VCaP (cell line): ENCODE measurements around the gene LMNA.
"Not testable (repeated sequence)": the region's sequence is repeated elsewhere in the genome, so short reads cannot be mapped to it uniquely, and the experiment has no call there.

Source experiments
- H3K27ac ChIP-seq: fragments of 450-650 bp; 2 replicates; pipeline ENCODE4 v1.5.1; 2017
- TF ChIP-seq, protein P1 (sequence below): fragments of 450-650 bp; conservative IDR thresholded peaks from 2 replicates; pipeline ENCODE4 v1.5.1; 2017; ENCODE audit warnings: mild to moderate bottlenecking, moderate library complexity

The LMNA gene

DNA sequence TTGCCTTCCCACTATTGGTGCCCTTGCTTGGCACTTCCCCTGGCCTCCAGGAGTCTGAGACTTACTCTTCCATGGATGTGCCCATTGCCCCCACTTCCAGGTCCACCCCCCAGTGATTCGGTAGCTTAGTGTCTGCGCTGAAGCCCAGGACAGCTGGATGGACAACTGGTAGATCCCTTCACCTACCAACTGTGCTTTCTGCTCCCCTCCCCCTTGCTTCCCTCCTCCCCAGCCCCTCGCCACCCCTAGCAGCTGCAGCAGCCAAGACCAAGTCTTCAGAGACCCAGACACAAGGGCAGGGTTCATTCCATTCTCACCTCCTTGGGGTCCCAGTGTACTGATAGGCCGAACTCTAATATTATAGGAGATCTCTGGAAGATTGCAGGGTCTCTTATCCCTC, 6.9 kb downstream of the LMNA start:
- TF ChIP-seq, protein P1, sequence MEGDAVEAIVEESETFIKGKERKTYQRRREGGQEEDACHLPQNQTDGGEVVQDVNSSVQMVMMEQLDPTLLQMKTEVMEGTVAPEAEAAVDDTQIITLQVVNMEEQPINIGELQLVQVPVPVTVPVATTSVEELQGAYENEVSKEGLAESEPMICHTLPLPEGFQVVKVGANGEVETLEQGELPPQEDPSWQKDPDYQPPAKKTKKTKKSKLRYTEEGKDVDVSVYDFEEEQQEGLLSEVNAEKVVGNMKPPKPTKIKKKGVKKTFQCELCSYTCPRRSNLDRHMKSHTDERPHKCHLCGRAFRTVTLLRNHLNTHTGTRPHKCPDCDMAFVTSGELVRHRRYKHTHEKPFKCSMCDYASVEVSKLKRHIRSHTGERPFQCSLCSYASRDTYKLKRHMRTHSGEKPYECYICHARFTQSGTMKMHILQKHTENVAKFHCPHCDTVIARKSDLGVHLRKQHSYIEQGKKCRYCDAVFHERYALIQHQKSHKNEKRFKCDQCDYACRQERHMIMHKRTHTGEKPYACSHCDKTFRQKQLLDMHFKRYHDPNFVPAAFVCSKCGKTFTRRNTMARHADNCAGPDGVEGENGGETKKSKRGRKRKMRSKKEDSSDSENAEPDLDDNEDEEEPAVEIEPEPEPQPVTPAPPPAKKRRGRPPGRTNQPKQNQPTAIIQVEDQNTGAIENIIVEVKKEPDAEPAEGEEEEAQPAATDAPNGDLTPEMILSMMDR: no peak
- H3K27ac ChIP-seq: no peak overlapping the region

DNA sequence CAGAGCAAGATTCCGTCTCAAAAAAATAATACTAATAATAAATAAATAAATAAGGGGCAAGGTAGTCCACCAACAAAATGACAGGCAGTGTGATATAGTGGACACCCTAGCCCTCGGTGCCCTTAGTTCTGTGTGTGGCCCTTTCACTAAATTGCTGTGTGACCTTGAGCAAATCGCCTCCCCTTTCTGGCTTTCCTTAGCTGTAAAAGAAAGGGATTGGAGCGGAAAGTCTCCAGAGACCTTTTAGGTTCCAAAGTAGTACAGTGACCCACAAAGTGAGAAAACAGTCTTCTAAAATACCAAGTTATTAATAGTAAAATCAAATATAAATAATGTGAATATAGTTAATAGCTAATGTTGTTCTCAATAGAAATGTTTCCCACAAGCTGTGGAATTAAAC, 7.6 kb downstream of the LMNA start:
- TF ChIP-seq, protein P1: no peak
- H3K27ac ChIP-seq: no peak overlapping the region

DNA sequence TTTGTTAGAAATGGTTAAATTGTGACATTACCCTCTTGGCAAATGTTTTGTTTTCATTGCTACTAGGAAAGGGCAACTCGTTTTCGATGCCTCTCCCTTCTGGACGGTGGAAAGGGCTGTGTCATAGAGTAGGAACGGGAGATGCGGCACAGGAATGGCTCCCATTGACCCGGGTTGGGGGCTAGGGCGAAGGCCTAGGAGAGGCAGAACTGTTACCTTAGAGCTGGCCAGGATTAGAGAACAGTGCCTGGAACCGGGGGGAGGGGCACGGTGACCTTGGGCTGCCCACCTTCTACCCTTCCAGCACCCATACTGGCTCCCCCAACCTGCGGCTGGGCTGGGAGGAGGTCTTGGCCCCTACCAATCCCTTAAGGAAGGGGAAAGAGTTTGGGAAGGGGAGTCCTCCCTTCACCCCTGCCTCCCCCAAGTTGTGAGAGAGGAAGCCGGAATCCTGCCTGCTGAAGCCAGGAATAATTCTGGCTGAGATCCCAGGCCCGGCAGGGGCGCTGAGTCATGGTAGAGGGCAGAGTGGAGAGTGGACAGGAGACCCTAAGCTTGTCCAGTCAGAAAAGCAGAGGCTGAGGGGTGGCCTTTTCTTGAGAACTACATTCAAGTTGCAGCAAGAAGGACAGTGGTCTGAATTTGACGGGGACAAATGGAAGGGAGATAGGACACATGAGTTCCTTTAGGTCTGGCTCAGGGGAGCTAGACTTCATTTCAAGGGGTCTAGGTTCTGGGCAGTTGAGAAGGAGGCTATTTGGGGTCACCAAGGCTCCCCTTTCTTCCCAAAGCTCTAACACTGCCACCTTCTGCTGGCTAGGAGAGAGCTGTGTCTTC, 8.2 kb downstream of the LMNA start:
- H3K27ac ChIP-seq: peak overlapping the region; percentile 15; the same call in 1 of the 2 replicates
- TF ChIP-seq, protein P1: no peak

DNA sequence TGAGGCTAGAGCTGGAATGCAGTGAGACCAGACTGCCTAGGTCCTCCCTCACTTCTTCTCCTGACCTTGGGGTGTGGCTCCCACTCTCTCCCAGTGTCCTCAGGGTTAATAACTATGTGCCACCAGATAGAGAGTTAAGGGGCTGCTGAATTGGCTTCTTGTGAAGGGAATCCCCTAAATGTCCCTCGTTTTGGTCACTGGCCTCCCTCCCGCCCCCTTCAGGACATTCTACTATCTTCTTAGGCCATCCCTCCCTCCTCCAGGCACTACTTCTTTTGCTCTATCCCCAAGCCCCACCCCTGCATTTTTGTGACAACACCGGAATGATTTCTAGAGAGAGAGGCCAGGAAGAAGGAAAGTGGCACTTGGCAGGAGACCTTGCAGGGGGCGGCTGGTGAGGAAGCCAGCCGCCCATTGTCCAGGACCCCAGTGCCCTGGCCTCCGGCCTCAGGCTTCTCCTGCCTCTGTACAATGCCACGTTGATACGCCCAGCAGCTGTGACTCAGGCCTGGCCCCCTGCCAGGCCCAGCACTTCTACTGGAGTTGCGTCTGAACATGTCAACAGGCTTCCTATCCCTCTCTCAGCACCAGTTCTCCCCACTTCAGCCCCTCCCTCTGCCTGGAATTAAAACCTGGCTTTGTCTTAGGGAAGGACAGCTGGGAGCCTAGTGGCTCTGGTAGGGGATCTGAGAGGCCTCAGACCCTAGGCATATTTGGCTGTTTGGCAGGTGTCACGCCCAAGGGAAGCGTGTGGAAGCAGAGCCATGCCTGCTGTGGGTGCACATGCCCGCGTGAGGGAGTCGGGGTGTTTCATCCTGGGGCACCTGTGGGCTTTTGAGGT, 9.1 kb downstream of the LMNA start:
- TF ChIP-seq, protein P1: 0 out of 2 replicates have a peak, but pooled peaks have one; percentile 8
- peak overlapping the region; percentile 15; the same call in 1 of the 2 replicates for H3K27ac ChIP-seq

DNA sequence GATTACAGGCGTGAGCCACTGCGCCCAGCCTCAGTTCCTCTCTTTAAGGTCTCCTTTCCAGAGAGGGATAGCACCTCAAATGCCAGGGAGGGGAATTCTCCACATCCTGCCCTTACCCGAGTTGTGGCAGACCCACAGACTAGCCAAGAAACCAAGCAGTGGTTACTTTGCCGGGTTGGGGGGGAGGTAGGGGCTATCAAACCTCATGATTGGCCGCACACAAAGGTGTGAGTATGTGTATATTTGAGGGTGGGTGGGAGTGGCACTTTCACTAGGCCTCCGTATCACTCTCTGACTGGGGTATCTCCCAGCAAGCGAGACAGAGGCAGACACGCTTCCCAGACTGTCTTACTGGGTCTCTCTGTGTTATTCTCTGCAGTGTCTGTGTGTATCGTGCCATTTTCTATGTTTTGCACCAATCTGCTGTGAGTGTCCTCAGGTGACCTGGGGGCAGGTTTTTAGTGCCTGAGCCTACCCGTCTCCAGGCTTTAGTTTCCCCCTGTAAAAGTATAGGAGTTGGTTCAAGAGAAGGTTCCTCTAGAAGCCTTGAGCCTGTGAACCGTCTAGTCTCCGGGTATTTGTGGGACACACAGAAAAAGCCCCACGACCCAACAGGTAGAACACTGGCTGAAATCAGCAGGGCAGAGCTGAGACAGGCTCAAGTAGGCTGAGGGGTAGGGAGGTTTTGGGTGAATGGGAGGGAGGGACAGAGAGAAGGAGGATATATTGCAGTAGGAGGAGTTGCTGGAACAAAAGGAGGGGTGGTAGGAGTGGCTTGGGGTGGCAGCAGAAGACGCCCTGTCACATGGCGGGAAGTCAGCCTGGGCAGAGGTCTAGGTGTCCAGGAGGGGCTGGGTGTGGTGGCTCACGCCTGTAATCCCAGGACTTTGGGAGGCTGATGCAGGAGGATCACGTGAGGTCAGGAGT, 10.3 kb downstream of the LMNA start:
- H3K27ac ChIP-seq: no peak overlapping the region

DNA sequence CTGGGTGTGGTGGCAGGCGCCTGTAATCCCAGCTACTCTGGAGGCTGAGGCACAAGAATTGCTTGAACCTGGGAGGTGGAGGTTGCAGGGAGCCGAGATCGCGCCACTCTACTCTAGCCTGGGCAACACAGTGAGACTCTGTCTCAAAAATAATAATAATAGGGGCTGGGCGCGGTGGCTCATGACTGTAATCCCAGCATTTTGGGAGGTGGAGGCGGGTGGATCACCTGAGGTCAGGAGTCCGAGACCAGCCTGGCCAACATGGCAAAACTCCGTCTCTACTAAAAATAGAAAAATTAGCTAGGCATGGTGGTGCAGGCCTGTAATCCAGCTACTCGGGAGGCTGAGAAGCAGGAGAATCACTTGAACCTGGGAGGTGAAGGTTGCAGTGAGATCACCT, 11.0 kb downstream of the LMNA start:
- H3K27ac ChIP-seq: not testable (repeated sequence)

More for the DNA sequence above, 10.3 kb downstream of the LMNA start:
- TF ChIP-seq, protein P1: no peak

DNA sequence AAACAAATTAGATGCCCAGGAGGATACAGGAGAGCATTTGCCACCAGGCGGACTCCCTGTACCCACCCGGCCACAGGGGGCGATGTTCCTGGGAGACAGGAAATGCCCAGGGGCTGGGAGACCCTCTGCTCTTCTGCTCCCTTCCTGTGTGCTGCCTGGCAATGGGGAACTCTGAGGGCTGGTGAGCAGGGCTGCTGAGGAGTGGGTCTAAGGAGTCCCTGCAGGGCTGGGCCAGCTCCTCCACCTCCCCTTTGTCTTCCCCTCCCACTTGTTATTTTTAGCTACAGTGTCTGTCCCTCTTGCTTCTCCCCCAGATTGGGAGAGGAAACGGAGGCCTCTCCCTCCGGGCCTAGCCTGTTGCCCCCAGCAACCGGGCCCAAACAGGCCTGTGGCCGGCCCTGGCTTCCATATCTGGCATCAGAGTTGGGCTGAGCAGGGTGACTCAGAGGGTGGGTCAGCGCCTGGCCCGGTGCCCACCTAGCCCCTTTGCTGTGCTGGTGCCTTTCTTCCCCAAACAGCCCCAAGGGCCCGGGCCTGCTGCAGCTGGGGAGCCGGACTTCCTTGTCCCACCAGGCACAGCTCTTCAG, 11.6 kb downstream of the LMNA start:
- TF ChIP-seq, protein P1: peak; percentile 34; the same call in 1 of the 2 replicates

More for the DNA sequence above, 11.6 kb downstream of the LMNA start:
- no peak overlapping the region for H3K27ac ChIP-seq
